Measurements from ENCODE around the gene SKA1.

Gene SKA1

GRCh38 chr18:50334546-50335152 lies 40.2 kb upstream of the SKA1 start:
- Histone ChIP-seq H3K4me1 (ENCODE audit: low read depth, poor library complexity, severe bottlenecking) (peaks cover 17% of the 10 kb centered on the region), H3K4me3 (IDR thresholded peaks at IDR 0.05; ENCODE audit: insufficient read depth, low read depth, low read length) (no peak overlapping the region), H3K27ac (no peak overlapping the region), H3K9ac (no peak overlapping the region), H3K27me3 (ENCODE audit: insufficient read depth, low read depth) (no peaks in the 10 kb centered on the region), H2AFZ (ENCODE audit: low read depth) (no peak overlapping the region), H3K79me2 (ENCODE audit: insufficient read depth, low read depth) (no peaks in the 10 kb centered on the region), H3K4me2 (peak overlapping the region; percentile 56), H3K36me3 (ENCODE audit: insufficient read depth) (no peaks in the 10 kb centered on the region), H4K20me1 (ENCODE audit: insufficient read depth) (no peaks in the 10 kb centered on the region)
- TF ChIP-seq CTCF (conservative IDR thresholded peaks at IDR 0.05; ENCODE audit: low read depth, low read length): no peak

GRCh38 chr18:50338122-50338521 lies 36.7 kb upstream of the SKA1 start:
- Histone ChIP-seq H3K9ac (no peak overlapping the region), H3K4me1 (ENCODE audit: low read depth, poor library complexity, severe bottlenecking) (peaks cover 17% of the 10 kb centered on the region), H3K4me3 (IDR thresholded peaks at IDR 0.05; ENCODE audit: insufficient read depth, low read depth, low read length) (no peak overlapping the region), H3K27me3 (ENCODE audit: insufficient read depth, low read depth) (no peaks in the 10 kb centered on the region), H2AFZ (ENCODE audit: low read depth) (no peak overlapping the region), H3K27ac (no peak overlapping the region), H4K20me1 (ENCODE audit: insufficient read depth) (no peaks in the 10 kb centered on the region), H3K36me3 (ENCODE audit: insufficient read depth) (no peaks in the 10 kb centered on the region), H3K4me2 (no peak overlapping the region), H3K79me2 (ENCODE audit: insufficient read depth, low read depth) (no peaks in the 10 kb centered on the region)
- no peak for TF ChIP-seq CTCF (conservative IDR thresholded peaks at IDR 0.05; ENCODE audit: low read depth, low read length)

GRCh38 chr18:50338715-50339114 lies 36.1 kb upstream of the SKA1 start:
- H3K79me2 ChIP-seq (ENCODE audit: insufficient read depth, low read depth): no peaks in the 10 kb centered on the region
- no peaks in the 10 kb centered on the region for H3K36me3 ChIP-seq (ENCODE audit: insufficient read depth)
- H3K9ac ChIP-seq: no peak overlapping the region
- no peaks in the 10 kb centered on the region for H3K27me3 ChIP-seq (ENCODE audit: insufficient read depth, low read depth)
- no peak overlapping the region for H3K4me2 ChIP-seq
- TF ChIP-seq CTCF (conservative IDR thresholded peaks at IDR 0.05; ENCODE audit: low read depth, low read length): no peak
- no peak overlapping the region for H2AFZ ChIP-seq (ENCODE audit: low read depth)
- H3K27ac ChIP-seq: no peak overlapping the region
- H3K4me3 ChIP-seq (IDR thresholded peaks at IDR 0.05; ENCODE audit: insufficient read depth, low read depth, low read length): no peak overlapping the region
- peaks cover 14% of the 10 kb centered on the region for H3K4me1 ChIP-seq (ENCODE audit: low read depth, poor library complexity, severe bottlenecking)
- no peaks in the 10 kb centered on the region for H4K20me1 ChIP-seq (ENCODE audit: insufficient read depth)

- no peaks in the 10 kb centered on the region for H3K27me3 ChIP-seq (ENCODE audit: insufficient read depth, low read depth)
- peak; percentile 38; the same call in 1 of the 2 replicates for TF ChIP-seq CTCF (conservative IDR thresholded peaks at IDR 0.05; ENCODE audit: low read depth, low read length)
Observed at GRCh38 chr18:50340078-50340477, 34.8 kb upstream of the SKA1 start.

More at GRCh38 chr18:50340078-50340477, 34.8 kb upstream of the SKA1 start:
- no peaks in the 10 kb centered on the region for H4K20me1 ChIP-seq (ENCODE audit: insufficient read depth)
- no peak overlapping the region for H2AFZ ChIP-seq (ENCODE audit: low read depth)
- H3K9ac ChIP-seq: no peak overlapping the region
- H3K4me2 ChIP-seq: no peak overlapping the region
- H3K27ac ChIP-seq: no peak overlapping the region
- H3K4me1 ChIP-seq (ENCODE audit: low read depth, poor library complexity, severe bottlenecking): peaks cover under 1% of the 10 kb centered on the region
- H3K79me2 ChIP-seq (ENCODE audit: insufficient read depth, low read depth): no peaks in the 10 kb centered on the region
- H3K36me3 ChIP-seq (ENCODE audit: insufficient read depth): no peaks in the 10 kb centered on the region
- no peak overlapping the region for H3K4me3 ChIP-seq (IDR thresholded peaks at IDR 0.05; ENCODE audit: insufficient read depth, low read depth, low read length)

Data from KMS-11 (cell line).